T-helper 2 cell (primary cell): ENCODE data around the gene PITPNM3.
"Not testable (repeated sequence)": the region's sequence is repeated elsewhere in the genome, so short reads cannot be mapped to it uniquely, and the experiment has no call there.

ENCODE experiments used
- DNase-seq, 5 experiments: peaks; one replicate each; pipeline versions ENCODE4 v3.0.0 to v3.0.0-alpha.2; 2012 to 2022

Gene PITPNM3

DNA sequence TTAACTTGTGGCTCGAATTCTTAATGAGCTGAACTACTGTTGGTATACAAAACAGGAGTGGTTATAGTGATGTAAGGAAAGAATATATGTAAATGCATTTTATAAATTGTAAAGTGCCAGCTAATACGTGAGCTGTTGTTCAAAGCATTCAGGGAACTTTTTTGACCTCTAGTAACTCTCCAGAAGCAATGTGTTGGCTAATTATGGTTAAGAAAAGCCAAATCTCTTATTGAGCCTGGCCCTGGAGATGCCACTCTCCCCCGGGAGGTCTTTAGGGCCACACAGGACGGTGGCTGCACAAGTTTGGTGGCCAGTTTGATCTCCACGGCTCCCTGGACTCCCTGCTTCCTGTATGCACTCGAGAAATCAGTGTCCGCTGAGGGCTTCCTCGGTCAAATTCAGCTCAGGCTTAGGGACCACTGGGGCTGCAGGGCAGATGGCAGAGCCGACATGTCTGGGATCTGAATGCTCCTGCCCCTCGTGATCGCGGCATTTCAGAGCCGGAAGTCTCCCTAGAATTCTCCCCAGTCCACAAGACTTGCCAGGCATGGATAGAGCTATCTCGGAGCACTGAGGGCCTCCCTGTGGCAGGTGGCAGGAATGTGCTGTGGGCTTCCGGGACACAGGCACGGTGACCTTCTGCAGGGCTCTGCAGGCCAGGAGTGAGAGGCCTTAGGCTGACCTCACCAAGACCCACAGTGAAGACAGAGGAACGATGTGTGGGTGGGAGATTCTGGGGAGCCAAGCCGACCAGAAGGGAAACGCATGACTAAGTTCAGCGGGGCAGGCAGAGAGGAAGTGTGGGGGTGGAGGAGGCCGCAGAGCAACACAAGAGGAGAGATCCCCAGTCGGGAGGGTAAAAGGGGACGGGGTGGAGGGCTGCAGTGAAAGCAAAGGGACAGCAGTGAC is 18.6 kb upstream of the PITPNM3 start:
- DNase-seq: peak in 2 of 5 experiments; percentile 20 to 42

DNA sequence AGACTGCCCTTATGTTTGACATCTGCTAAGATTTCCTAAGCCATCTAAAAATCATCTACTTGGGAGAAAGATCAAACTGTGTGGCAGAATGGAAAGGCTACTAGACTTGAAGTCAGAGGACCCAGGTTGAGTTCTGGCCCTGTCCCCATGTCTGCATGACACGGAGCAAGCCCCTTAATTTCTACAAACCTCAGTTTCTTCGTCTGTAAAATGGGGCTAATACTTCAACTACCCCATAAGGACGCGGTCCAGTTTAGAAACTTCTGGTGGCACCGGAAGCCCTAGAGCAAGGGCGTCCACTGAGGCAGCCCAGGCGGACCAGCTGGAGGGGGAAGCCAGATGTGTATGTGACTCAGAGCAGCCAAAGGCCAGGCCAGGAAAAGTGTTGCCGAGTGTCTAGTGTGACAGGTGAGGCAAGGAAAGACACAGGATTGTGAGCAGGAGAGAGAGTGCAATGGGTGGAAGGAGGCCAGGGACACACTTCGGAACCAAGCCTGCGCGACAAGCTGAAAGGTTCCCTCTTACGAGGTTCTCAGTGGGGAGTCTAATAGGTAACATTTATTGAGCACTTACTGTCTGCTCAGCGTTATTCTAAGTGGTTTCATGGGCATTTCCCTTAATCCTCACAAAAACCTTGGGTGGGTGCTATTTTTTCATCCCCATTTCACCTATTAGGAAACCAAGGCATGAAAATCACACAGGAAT is 17.8 kb upstream of the PITPNM3 start:
- DNase-seq: no peak

DNA sequence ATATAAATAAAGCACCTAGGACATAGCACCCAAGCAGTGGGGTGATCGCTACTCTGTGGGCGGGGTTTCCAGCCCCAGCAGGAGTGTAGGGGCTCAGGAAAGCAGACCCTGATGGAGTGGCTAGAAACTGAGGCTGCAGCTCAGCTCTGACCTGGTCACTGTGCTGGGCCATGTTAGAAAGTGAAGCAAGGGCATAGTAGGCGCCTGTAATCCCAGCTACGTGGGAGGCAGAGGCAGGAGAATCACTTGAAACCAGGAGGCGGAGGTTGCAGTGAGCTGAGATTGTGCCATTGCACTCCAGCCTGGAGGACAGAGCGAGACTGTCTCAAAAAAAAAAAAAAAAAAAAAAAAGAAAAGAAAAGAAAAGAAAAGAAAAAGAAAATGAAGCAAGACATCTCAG is 17.1 kb upstream of the PITPNM3 start:
- not testable (repeated sequence) for DNase-seq

DNA sequence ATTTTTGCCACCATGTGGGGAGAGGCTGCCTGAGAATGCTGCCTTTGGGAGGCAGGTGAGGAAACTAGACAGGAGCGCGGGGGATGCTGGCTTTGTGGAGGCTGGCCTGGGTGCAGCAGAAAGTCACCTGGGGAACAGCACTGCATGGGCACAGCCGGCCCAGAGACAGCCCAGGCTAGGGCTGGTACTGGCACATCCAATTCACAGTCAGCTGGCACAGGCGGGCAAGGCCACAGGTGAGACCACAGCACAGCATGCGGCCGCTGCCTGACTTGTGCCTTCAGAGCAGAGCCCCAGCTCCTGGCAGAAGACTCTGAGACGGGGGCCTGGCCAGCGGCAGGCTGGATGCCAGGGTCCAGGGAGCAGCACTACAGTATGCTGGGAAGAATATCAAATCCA is 16.6 kb upstream of the PITPNM3 start:
- no peak for DNase-seq

DNA sequence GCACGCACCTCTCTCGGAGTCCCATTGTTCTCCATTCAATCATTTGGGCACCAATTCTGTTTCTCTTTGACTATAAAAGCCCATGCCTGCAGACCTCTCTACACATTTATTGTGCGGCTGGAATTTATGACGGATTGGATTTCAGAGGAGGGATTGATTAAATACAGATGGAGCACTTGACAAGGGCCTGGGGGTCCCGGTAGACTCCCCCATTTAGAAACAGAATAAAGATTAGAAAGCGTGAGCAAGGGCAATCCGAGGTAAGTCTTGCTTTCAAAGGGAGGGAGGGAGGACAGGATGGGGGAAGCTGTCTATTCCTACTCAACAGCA is 15.1 kb upstream of the PITPNM3 start:
- no peak for DNase-seq

DNA sequence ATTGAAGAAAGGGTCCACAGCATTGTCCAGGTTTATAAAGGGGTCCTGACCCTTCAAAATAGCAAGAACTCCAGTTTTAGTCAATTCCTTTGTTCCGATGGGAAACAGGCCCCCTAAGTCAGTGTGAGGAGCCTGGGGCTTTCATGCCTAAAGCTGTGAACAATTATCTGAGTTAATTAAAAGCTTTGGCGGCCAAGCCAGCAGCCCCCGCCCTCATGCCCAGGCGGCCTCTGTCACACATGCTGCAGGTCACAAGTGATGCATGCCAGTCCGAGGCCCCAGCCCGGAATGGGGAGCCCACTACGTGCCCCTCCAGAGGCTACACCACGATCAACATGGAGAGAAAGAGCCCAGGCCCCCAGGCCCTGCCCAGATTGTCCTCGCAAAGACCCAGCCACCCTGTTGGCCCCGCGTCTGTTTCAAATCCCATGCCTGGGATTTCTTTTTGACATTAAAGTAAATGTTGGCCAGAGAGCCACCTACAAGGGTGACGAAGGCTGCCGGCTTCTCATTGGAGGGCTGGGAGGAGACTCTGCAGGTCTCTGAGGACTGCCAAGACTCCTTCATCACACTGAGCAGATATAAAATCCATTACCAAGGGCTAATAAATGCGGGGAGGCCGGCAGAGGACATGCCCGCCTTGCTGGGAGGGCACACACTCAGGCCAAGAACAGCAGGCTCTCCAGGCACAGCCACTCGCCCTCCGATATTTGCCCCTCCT is 14.5 kb upstream of the PITPNM3 start:
- DNase-seq: no peak

DNA sequence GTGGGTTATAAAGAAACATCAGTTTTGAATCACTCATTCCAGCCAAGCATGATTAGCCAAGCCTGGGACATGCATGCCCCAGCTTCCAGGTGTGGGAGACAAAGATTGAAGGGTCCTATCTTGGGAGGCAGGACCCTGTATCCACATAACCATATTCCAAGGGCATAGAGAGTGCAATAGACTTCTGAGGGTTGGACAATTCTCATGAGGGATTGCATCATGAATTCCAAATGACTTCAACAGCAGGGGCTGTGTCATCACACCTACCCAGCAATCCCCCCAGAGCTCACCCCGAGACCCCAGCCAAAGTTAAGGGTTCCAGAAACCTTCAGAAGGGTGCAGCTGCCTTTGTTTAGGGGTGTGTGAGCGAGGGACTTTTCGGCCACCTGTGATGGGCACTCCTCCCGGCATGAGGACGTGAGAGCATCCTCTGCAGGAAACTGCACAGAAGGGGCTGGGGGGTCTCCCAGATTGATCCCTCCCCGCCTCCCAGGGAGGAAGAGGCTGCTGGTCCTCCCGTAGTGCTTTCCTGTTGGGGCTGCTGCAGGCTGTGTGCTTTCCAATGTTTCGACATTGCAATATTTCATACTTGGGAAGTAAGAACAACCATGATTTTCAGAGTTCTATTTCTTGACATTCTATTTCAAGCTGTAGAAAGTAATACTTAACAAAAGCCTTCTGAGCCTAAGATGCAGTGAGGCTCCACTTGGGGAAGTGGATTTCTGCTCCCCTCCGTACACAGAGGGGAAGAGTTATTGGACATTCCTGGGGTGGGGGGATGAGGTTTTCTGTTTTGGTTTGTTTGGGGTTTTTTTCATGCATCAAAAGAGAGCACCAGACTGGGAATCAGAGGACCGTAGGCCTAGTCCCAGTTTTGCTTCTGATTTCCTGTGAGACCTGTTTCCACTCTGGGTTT is 13.3 kb upstream of the PITPNM3 start:
- DNase-seq: no peak

DNA sequence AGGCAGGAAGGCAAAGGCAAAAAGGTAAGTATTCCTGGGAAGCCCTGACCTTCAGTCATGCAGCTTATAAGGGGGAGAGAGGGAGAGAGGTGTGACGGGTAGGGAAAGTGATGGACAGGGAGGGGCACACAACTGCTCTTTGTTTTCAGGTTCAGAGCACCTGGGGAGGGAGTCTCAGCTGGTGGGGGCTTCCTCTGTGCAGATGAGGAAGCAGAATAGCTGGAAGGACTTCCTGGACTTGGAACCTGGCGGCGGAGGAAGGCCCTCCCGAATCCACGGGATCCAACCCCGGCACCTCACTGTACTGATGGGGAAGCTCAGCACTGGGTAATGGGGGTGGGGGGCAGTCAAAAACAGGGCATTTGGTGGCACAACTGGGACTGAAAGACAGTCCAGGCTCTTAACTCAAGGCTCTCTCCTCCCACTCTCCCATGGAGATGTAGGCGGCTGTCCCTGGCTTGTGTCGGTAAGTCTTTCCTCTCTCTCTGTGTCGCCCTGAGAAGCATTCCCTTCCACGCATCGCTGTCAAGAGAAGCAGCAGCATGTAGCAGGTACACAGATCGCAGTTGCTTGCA is 11.9 kb upstream of the PITPNM3 start:
- DNase-seq: no peak

DNA sequence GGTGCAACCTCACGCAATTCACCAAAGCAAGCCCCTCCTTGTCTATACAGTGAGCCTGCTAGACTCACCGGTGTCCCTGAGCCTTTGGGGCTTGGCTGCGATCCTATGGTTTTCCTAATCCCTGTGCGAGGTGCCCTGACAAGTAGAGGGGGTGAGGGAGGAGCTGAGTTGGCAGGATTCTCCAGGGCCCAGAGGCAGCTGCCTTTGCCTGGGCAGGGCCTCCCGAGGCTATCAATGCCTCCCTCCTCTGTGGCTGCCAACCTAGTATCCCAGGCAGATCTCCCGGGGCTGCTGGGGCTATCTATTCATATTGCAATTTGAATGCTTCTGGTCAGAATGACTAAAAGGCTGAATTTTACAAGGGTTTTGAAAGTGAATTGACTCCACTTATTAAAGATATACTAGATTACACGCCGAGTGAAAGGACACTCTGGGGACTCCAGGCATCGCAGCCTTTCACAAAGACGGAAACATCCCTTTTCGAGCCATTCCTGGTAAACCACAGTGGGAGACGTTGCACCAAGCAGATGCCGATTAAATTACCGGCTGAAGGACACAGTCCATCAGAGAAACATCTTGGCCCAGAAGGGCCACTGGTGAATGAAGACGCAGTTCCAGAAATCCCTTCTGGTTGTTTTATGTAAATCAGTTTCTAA is 11.3 kb upstream of the PITPNM3 start:
- DNase-seq: no peak

DNA sequence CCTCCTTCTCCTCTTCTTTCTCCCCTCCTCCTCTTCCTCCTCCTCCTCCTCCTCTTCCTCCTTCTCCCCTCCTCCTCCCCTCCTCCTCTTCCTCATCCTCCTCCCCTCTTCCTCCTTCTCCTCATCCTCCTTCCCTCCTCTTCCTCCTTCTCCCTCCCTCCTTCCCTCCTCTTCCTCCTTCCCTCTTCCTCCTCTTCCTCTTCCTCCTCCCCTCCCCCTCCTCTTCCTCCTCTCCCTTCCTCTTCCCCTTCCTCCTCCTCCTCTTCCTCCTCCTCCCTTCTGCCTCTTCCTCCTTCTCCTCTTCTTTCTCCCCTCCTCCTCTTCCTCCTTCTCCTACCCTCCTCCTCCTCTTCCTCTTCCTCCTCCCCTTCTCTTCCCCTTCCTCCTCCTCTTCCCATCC is 5.1 kb upstream of the PITPNM3 start:
- no peak for DNase-seq

DNA sequence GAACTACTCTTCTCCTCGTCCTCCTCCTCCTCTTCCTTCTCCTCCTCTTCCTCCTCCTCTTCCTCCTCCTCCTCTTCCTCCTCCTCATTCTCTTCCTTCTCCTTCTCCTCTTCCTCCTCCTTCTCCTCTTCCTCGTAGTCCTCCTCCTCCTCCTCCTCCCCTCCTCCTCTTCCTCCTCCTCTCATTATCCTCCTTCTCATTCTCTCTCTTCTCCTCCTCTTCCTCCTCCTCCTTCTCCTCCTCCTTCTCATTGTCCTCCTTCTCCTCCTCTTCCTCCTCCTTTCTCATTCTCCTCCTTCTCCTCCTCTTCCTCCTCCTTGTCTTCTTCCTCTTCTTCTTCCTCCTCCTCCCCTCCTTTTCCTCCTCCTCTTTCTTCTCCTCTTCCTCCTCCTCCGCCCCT is 4.1 kb upstream of the PITPNM3 start:
- DNase-seq: no peak

DNA sequence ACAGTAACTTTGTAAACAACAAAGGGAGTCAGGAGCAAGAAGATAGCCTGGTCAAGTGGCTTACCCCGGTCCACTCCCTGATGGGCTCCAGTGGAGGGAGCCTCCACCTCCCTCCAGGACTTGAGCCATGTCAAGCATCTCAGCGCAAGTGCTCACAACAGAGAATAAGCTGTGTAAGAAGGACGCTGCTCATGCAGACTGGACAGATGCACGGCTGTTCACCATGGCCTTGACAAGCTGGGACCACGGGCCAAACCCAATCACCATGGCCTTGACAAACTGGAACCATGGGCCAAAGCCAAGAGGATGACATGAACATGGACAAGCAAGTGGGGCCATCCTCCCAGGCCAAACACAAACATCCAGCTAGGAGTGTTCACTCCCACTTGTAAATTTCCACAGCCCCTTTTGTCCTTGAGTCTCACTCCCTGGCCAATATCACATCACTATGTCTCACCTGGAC is 3.4 kb upstream of the PITPNM3 start:
- no peak for DNase-seq

DNA sequence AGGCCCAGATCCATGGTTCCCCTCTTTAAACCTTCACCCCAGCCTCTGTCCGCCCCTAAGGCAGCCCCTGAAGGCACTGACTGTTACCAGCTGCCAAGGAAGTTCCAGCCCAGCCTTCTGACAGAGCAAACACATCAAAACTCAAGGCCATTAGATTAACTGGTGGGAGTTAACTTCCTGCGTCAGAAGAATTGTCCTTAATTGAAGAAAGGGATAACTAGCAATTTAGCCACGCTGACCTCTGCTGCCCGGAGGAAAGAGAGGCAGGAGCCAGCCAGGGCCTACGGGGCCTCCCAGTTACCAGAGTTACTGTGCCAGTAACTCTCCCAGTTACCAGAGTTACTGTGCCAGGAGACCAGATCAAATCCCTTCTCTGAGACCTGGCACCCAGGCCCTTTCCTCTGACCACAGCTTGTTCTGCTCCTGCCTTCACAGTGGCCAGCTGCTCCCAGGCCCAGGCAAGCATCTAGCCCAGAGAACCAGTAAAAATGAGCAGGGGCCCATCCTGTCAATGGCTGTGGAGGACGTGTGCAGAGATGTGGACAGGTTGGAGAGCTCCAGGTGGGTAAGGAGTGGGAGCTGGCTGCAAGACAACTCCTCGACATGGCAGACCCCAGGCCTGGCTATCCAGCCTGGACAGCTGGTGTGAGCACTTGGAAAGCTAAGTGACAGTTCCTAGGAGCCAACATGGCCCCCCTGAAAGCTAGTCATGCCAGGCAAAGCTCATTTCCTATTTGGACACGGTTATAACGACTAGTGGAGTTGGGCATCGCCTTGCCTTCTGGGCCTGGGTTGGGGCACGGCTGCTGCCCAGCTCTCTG is 2.8 kb upstream of the PITPNM3 start:
- DNase-seq: no peak

DNA sequence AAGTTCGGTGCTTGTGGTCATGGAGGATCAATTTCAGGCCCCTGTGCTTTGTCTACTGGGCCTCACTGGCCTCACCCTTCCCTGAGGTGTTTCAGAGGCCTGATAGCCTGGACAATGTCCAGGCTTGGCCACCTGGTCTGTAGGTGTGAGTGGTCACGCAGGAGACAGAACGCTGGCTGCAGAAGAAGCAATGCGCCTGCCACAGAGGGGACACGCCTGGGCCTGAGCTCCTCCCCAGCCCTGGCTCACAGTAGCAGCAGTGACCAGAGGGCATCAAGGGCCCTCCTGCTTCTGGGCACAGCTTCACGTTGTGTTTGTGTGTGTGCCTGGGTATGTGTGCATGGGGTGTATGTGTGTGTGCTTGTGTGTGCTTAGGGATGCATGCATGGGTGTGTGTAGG is 1.9 kb upstream of the PITPNM3 start:
- no peak for DNase-seq

DNA sequence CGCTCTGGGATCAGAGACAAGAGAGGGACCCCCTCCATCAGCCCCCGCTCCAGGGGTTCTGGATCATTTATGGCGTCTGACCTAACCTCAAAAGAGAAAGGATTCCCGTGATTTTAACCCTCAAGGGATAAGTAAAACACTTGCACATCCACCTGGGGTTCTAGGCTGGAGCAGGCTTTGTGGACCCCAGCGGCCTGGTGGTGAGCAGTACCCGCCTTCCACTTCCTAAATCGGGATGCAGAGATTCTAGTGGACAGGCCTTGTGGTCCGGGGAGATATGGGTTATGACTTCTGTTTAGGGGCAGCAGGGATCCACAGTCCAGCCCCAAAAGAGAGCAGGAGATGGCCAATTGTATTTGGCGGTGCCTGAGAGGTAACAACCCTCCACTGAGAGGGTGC is 684 bp upstream of the PITPNM3 start:
- DNase-seq: no peak

DNA sequence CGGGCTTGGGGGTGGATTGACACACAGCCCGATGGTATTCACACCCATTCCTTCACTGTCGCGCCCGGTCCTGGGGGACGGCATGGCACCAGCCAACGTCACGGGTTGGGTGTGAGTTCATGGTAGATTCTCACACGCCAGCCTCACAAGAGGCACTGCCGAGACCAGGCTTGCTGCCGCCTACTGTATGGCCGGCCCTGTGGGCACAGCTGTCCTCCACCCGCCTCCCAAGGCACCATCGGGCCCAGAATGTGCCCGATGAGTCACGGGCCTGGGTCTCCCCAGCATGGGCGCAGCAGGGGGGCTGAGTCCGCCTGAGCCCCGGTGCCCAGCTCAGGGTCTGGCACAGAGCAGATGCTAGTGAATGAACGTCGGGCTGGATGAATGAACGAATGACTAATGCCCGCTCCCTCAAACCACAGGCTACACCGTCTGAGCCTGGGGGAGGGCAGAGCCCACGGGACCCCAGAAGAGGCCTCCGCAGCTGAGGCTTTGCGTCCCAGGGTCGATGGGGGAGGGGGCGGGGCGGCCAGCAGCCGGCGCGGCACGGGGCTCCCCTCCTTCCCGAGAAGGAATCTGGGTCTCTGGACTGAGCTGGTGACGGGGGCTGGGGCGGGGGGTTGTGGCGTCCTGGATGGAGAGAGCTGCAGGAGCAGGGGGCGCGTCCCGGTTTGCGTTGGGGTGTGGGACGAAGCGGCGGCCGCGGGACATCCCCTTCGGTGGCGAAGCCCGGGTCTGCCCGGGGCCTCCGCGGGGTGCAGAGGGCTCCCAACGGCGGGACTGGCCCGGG is 829 bp downstream of the PITPNM3 start:
- no peak for DNase-seq

DNA sequence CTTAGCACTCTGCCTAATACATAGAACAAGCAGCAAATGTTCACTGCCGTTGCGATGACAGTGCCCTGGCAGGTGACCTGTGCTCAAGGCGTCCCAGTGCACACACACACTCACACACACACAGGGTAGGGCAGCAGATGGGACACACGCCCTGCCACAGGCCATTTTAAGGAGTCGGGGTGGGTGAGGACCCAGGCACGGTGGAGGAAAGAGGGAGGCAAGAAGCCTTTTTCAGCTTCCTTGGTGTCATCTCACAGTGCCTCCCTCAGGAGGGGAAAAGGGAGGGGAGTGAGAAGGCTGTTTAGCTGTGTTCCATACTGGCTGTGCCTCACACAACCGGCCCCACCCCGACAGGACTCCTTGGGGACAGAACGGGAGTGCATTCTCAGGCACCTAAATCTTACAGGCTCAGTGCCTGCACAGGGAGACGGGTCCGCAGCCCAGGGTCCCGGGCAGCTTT is 1.5 kb downstream of the PITPNM3 start:
- no peak for DNase-seq

DNA sequence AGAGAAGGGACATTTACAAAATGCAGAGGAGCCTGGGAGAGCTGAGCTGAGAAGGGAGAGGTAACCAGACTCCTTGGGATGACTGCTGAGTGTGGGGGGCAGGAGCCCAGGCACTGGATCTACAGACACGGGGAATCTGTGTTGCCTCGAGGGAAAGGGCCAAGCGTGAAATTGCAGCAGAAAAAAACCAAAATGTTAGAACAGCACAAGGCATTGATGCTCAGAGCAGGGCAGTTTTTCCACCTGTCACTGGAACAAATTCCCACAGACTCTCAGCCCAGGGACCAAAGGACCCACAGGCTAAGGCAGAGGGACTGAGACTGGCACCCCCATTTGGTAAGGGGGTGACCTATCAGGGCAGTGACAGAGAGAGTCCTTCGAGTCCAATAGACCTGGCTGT is 2.0 kb downstream of the PITPNM3 start:
- no peak for DNase-seq

DNA sequence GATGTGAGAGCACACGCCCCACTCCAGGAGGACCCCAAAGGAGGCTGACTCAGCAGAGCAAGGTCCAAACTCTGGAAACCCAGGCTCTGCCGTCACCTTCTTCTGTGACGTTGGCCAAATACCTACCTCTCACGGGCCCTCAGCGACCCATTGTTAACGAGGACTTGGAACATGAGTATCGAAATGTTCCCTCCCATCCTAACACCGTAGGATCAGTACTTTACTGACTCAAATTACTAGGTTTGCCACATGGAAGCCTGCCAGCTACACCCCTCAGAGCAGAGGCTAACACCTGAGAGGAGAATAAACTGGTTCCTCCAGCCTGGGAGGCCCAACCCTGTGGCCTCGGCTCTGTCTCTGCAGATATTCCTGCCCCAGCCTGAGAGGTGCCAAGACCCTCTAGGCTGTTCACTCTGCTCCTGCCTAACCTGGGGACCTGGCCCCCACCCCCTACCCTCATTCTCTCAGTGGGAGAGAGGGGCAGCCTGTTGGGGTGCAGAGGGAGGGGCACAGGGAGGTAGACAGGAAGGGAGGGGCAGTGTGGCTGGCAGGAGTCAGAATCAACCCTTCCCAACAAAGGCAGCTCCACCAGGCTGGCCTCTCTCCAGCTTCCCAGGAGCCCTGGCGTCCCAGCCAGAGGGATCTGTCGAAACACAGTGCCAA is 4.4 kb downstream of the PITPNM3 start:
- no peak for DNase-seq
